H1 (cell line): ENCODE data around the gene SSH2.

ENCODE experiments used
- EZH2 ChIP-seq: fragments of 200-600 bp; sonication (generic); IDR thresholded peaks from 2 replicates; pipeline ENCODE4 v1.7.1; 2012; ENCODE audit warnings: low read depth, mild to moderate bottlenecking, moderate library complexity, low read length, inconsistent platforms; ENCODE audit not compliant: severe bottlenecking
- SAP30 ChIP-seq: fragments of 300-600 bp; sonication (generic); IDR thresholded peaks from 2 replicates; pipeline ENCODE4 v1.7.1; 2012; ENCODE audit warnings: low read length, moderate library complexity, mild to moderate bottlenecking, inconsistent platforms; ENCODE audit not compliant: insufficient read depth, insufficient replicate concordance
- SRF ChIP-seq: IDR thresholded peaks from 2 replicates; pipeline ENCODE4 v1.6.1; 2011; ENCODE audit warnings: mild to moderate bottlenecking, low read depth, low read length, moderate library complexity
- TF ChIP-seq, protein P1 (sequence below), 3 experiments: IDR thresholded peaks; 1 replicate in 2 of 3; 2 replicates in 1 of 3; pipeline versions ENCODE4 v1.5.1 to v1.6.1; 2011; ENCODE audit warnings: low read length in 3 of 3, mild to moderate bottlenecking in 3 of 3, inconsistent platforms in 2 of 3, low read depth in 1 of 3, moderate library complexity in 1 of 3; ENCODE audit not compliant: insufficient read depth in 1 of 3; ENCODE audit errors: control extremely low read depth in 1 of 3
- TF ChIP-seq, protein P2 (sequence below): fragments of 300-600 bp; sonication (generic); IDR thresholded peaks from 2 replicates; pipeline ENCODE4 v1.7.1; 2012; ENCODE audit warnings: low read length, moderate library complexity, mild to moderate bottlenecking, inconsistent platforms; ENCODE audit not compliant: insufficient replicate concordance

GRCh38 chr17:29650396-29650795 is 279.6 kb downstream of the SSH2 start:
- TF ChIP-seq, protein P1, sequence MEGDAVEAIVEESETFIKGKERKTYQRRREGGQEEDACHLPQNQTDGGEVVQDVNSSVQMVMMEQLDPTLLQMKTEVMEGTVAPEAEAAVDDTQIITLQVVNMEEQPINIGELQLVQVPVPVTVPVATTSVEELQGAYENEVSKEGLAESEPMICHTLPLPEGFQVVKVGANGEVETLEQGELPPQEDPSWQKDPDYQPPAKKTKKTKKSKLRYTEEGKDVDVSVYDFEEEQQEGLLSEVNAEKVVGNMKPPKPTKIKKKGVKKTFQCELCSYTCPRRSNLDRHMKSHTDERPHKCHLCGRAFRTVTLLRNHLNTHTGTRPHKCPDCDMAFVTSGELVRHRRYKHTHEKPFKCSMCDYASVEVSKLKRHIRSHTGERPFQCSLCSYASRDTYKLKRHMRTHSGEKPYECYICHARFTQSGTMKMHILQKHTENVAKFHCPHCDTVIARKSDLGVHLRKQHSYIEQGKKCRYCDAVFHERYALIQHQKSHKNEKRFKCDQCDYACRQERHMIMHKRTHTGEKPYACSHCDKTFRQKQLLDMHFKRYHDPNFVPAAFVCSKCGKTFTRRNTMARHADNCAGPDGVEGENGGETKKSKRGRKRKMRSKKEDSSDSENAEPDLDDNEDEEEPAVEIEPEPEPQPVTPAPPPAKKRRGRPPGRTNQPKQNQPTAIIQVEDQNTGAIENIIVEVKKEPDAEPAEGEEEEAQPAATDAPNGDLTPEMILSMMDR (IDR thresholded peaks at IDR 0.05; ENCODE audit: control extremely low read depth in 1 of 3, insufficient read depth in 1 of 3, low read depth in 1 of 3, low read length in 3 of 3), result no peak
- no peak for TF ChIP-seq SAP30
- TF ChIP-seq SRF, result no peak
- TF ChIP-seq EZH2, result no peak
- TF ChIP-seq, protein P2, sequence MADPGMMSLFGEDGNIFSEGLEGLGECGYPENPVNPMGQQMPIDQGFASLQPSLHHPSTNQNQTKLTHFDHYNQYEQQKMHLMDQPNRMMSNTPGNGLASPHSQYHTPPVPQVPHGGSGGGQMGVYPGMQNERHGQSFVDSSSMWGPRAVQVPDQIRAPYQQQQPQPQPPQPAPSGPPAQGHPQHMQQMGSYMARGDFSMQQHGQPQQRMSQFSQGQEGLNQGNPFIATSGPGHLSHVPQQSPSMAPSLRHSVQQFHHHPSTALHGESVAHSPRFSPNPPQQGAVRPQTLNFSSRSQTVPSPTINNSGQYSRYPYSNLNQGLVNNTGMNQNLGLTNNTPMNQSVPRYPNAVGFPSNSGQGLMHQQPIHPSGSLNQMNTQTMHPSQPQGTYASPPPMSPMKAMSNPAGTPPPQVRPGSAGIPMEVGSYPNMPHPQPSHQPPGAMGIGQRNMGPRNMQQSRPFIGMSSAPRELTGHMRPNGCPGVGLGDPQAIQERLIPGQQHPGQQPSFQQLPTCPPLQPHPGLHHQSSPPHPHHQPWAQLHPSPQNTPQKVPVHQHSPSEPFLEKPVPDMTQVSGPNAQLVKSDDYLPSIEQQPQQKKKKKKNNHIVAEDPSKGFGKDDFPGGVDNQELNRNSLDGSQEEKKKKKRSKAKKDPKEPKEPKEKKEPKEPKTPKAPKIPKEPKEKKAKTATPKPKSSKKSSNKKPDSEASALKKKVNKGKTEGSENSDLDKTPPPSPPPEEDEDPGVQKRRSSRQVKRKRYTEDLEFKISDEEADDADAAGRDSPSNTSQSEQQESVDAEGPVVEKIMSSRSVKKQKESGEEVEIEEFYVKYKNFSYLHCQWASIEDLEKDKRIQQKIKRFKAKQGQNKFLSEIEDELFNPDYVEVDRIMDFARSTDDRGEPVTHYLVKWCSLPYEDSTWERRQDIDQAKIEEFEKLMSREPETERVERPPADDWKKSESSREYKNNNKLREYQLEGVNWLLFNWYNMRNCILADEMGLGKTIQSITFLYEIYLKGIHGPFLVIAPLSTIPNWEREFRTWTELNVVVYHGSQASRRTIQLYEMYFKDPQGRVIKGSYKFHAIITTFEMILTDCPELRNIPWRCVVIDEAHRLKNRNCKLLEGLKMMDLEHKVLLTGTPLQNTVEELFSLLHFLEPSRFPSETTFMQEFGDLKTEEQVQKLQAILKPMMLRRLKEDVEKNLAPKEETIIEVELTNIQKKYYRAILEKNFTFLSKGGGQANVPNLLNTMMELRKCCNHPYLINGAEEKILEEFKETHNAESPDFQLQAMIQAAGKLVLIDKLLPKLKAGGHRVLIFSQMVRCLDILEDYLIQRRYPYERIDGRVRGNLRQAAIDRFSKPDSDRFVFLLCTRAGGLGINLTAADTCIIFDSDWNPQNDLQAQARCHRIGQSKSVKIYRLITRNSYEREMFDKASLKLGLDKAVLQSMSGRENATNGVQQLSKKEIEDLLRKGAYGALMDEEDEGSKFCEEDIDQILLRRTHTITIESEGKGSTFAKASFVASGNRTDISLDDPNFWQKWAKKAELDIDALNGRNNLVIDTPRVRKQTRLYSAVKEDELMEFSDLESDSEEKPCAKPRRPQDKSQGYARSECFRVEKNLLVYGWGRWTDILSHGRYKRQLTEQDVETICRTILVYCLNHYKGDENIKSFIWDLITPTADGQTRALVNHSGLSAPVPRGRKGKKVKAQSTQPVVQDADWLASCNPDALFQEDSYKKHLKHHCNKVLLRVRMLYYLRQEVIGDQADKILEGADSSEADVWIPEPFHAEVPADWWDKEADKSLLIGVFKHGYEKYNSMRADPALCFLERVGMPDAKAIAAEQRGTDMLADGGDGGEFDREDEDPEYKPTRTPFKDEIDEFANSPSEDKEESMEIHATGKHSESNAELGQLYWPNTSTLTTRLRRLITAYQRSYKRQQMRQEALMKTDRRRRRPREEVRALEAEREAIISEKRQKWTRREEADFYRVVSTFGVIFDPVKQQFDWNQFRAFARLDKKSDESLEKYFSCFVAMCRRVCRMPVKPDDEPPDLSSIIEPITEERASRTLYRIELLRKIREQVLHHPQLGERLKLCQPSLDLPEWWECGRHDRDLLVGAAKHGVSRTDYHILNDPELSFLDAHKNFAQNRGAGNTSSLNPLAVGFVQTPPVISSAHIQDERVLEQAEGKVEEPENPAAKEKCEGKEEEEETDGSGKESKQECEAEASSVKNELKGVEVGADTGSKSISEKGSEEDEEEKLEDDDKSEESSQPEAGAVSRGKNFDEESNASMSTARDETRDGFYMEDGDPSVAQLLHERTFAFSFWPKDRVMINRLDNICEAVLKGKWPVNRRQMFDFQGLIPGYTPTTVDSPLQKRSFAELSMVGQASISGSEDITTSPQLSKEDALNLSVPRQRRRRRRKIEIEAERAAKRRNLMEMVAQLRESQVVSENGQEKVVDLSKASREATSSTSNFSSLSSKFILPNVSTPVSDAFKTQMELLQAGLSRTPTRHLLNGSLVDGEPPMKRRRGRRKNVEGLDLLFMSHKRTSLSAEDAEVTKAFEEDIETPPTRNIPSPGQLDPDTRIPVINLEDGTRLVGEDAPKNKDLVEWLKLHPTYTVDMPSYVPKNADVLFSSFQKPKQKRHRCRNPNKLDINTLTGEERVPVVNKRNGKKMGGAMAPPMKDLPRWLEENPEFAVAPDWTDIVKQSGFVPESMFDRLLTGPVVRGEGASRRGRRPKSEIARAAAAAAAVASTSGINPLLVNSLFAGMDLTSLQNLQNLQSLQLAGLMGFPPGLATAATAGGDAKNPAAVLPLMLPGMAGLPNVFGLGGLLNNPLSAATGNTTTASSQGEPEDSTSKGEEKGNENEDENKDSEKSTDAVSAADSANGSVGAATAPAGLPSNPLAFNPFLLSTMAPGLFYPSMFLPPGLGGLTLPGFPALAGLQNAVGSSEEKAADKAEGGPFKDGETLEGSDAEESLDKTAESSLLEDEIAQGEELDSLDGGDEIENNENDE, result no peak
